HCT116 (cell line): ENCODE results near the gene ABCA6. TPM values are rescaled to one million over a fixed set of nuclear protein-coding genes. Genes with fewer than 3 reads are reported as not detected.
"Not testable (repeated sequence)": the region's sequence is repeated elsewhere in the genome, so short reads cannot be mapped to it uniquely, and the experiment has no call there.

ENCODE experiments used
- ATAC-seq: fragments of 200-7000 bp; cut with Tn5 transposase; 2 replicates; pipeline ENCODE4 v1.9.1; 2020; ENCODE audit warnings: mild to moderate bottlenecking, moderate library complexity
- BruUV-seq: library from RNA; stranded (reverse); fragments of 400-500 nt; replicated peaks from 2 replicates; lab custom pipeline; 2021; lab: Mats Ljungman, UMichigan
- CTCF ChIA-PET: fragments of 300-600 bp; sonication (Branson Sonifier 250); formaldehyde crosslinking; loops from one replicate; lab custom pipeline; 2021; ENCODE audit warnings: antibody characterized with exemption; lab: Charles Lee
- POLR2A ChIA-PET: fragments of 300-600, 350-600 bp; sonication (Branson Sonifier 250); formaldehyde crosslinking; loops from one replicate; lab custom pipeline; 2021; ENCODE audit warnings: antibody characterized with exemption; lab: Charles Lee
- RAD21 ChIA-PET, 2 experiments: fragments of 300-600 bp; sonication (Branson Sonifier 250); formaldehyde crosslinking; loops; one replicate each; lab custom pipeline; 2023; ENCODE audit warnings: low total read pairs in 2 of 2; ENCODE audit not compliant: uncharacterized antibody in 2 of 2, unreplicated experiment in 2 of 2, low non-redundant PET in 1 of 2; lab: Charles Lee
- DNase-seq: peaks from one replicate; pipeline ENCODE4 v3.0.0-alpha.2; 2010; ENCODE audit warnings: low read depth, low spot score
- H2AFZ ChIP-seq: fragments of 200-600 bp; shearing (Covaris generic), sonication (generic); 2 replicates; pipeline ENCODE4 v1.6.1; 2017; ENCODE audit warnings: low read depth, mixed run types, mixed read lengths, antibody characterized with exemption, low read length; ENCODE audit not compliant: poor library complexity, severe bottlenecking
- H3K27ac ChIP-seq: 2 replicates; pipeline ENCODE4 v1.5.1; 2012; ENCODE audit warnings: low read depth, low read length
- H3K27me3 ChIP-seq: fragments of 200-600 bp; sonication (generic); 2 replicates; pipeline ENCODE4 v1.6.1; 2016; ENCODE audit warnings: mixed run types, low read length, mixed read lengths; ENCODE audit not compliant: insufficient read depth
- H3K36me3 ChIP-seq, 2 experiments: fragments of 200-500 bp in 1 of 2; fragments of 200-600 bp in 1 of 2; sonication (Bioruptor generic) in 1 of 2; sonication (generic) in 1 of 2; 2 replicates each; pipeline versions ENCODE4 v1.5.1 to v1.6.1; 2014 to 2016; ENCODE audit warnings: low read length in 2 of 2, inconsistent platforms in 1 of 2, mixed read lengths in 1 of 2, mixed run types in 1 of 2; ENCODE audit not compliant: insufficient read depth in 2 of 2, control insufficient read depth in 1 of 2
- H3K4me1 ChIP-seq, 2 experiments: fragments of 200-600 bp in 1 of 2; sonication (generic) in 1 of 2; 2 replicates each; pipeline versions ENCODE4 v1.5.1 to v1.6.1; 2012 to 2017; ENCODE audit warnings: low read length in 2 of 2, inconsistent platforms in 1 of 2, mild to moderate bottlenecking in 1 of 2, mixed read lengths in 1 of 2, mixed run types in 1 of 2, moderate library complexity in 1 of 2; ENCODE audit not compliant: insufficient read depth in 2 of 2, control insufficient read depth in 1 of 2
- H3K4me2 ChIP-seq: fragments of 200-600 bp; sonication (generic); 2 replicates; pipeline ENCODE4 v1.6.1; 2017; ENCODE audit warnings: mixed run types, low read length, mixed read lengths
- H3K4me3 ChIP-seq, 2 experiments: fragments of 200-600 bp in 1 of 2; sonication (generic) in 1 of 2; replicated peaks in 1 of 2; 2 replicates each; pipeline ENCODE4 v1.5.1; 2011 to 2016; ENCODE audit warnings: low read length in 2 of 2, control low read depth in 1 of 2, low read depth in 1 of 2, mild to moderate bottlenecking in 1 of 2, mixed read lengths in 1 of 2, mixed run types in 1 of 2
- H3K79me2 ChIP-seq: fragments of 200-600 bp; sonication (generic); 2 replicates; pipeline ENCODE4 v1.6.1; 2017; ENCODE audit warnings: mild to moderate bottlenecking, mixed run types, low read length, moderate library complexity, mixed read lengths; ENCODE audit not compliant: insufficient read depth
- H3K9ac ChIP-seq: fragments of 200-600 bp; sonication (generic); 2 replicates; pipeline ENCODE4 v1.6.1; 2016; ENCODE audit warnings: low read length, mixed read lengths
- H3K9me2 ChIP-seq: fragments of 200-600 bp; sonication (generic), shearing (Covaris generic); 2 replicates; pipeline ENCODE4 v1.6.1; 2017; ENCODE audit warnings: mixed run types, mild to moderate bottlenecking, moderate library complexity; ENCODE audit not compliant: insufficient read depth
- H3K9me3 ChIP-seq, 2 experiments: fragments of 200-500 bp in 1 of 2; fragments of 200-600 bp in 1 of 2; sonication (Bioruptor generic) in 1 of 2; sonication (generic) in 1 of 2; 2 replicates each; pipeline ENCODE4 v1.6.1; 2014 to 2017; ENCODE audit warnings: low read length in 2 of 2, mixed read lengths in 2 of 2, inconsistent platforms in 1 of 2, low read depth in 1 of 2, mild to moderate bottlenecking in 1 of 2, mixed run types in 1 of 2, moderate library complexity in 1 of 2; ENCODE audit not compliant: control insufficient read depth in 1 of 2, insufficient read depth in 1 of 2
- H4K20me1 ChIP-seq: fragments of 200-600 bp; sonication (generic), shearing (Covaris generic); 2 replicates; pipeline ENCODE4 v1.6.1; 2017; ENCODE audit warnings: mixed run types, mild to moderate bottlenecking, moderate library complexity; ENCODE audit not compliant: insufficient read depth
- CBX3 ChIP-seq: IDR thresholded peaks from 2 replicates; pipeline ENCODE4 v1.6.1; 2012; ENCODE audit warnings: low read depth
- EGR1 ChIP-seq: IDR thresholded peaks from 2 replicates; pipeline ENCODE4 v1.6.1; 2012; ENCODE audit warnings: low read depth
- FOSL1 ChIP-seq: IDR thresholded peaks from 2 replicates; pipeline ENCODE4 v1.6.1; 2012; ENCODE audit warnings: low read depth
- SIN3A ChIP-seq: IDR thresholded peaks from 2 replicates; pipeline ENCODE4 v1.6.1; 2012; ENCODE audit warnings: low read depth
- SRF ChIP-seq: IDR thresholded peaks from 2 replicates; pipeline ENCODE4 v1.6.1; 2012; ENCODE audit warnings: low read depth
- intact Hi-C: fragments of 100-400 bp; cut with micrococcal nuclease; formaldehyde crosslinking; loops from 2 replicates; pipeline ENCODE4 v1.10.0; 2022
- total RNA-seq: library from RNA; stranded (reverse); gene quantifications from one replicate; pipeline ENCODE4 v1.2.1, GENCODE V29; 2021; ENCODE audit not compliant: unreplicated experiment

Gene ABCA6
- total RNA-seq, 1 experiment from 2014 or later, result 0.44 TPM

DNA sequence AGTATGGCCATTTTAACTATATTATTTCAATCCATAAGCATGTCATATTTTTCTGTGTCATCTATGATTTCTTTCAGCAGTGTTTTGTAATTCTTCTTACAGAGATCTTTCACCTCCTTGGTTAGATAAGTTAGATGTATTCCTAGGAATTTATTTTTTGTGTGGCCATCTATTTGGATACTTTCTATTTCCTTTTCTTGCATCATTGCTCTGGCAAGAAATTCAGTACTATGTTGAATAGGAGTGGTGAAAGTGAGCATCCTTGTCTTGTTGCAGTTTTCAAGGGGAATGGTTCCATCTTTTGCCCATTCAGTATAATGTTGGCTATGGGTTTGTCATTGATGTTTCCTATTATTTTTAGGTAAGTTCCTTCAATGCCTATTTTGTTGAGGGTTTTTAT is 65.9 kb downstream of the ABCA6 start:
- Histone ChIP-seq H3K36me3 (no peaks in the 10 kb centered on the region), H3K4me2 (no peak overlapping the region), H4K20me1 (no peaks in the 10 kb centered on the region), H3K4me1 (no peaks in the 10 kb centered on the region), H3K27me3 (no peaks in the 10 kb centered on the region), H3K27ac (no peak overlapping the region), H3K9ac (no peak overlapping the region), H3K79me2 (no peaks in the 10 kb centered on the region), H3K9me2 (no peaks in the 10 kb centered on the region), H2AFZ (no peak overlapping the region), H3K9me3 (no peaks in the 10 kb centered on the region), H3K4me3 (no peak overlapping the region)
- TF ChIP-seq CBX3, result no peak
- TF ChIP-seq SRF, result no peak
- no peak for TF ChIP-seq EGR1
- no peak for TF ChIP-seq FOSL1
- no peak for TF ChIP-seq SIN3A
- ChIA-PET RAD21 (no interaction called here), POLR2A (no interaction called here), CTCF (no interaction called here)
- DNase-seq (no peak), ATAC-seq (no peak)
- no TSS peak for BruUV-seq
- intact Hi-C loops, result no loop called here

DNA sequence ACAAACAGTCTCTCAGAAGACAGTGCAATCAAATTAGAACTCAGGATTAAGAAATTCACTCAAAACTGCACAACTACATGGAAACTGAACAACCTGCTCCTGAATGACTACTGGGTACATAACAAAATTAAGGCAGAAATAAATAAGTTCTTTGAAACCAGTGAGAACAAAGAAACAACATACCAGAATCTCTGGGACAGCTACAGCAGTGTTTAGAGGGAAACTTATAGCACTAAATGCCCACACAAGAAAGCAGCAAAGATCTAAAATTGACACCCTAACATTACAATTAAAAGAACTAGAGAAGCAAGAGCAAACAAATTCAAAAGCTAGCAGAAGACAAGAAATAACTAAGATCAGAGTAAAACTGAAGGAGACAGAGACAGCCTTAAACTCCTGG is 68.3 kb downstream of the ABCA6 start:
- RAD21 ChIA-PET, H4K20me1 ChIP-seq, H3K36me3 ChIP-seq, H3K79me2 ChIP-seq, POLR2A ChIA-PET, H3K4me3 ChIP-seq, H3K27me3 ChIP-seq, DNase-seq, intact Hi-C loops, H3K9me2 ChIP-seq, H2AFZ ChIP-seq, H3K9me3 ChIP-seq, H3K4me1 ChIP-seq, H3K27ac ChIP-seq, H3K9ac ChIP-seq, ATAC-seq, BruUV-seq, H3K4me2 ChIP-seq: not testable (repeated sequence)
- CTCF ChIA-PET, result interaction anchor here (1.0 kb wide), 1 partner anchor 12 kb away, joined by 3 read pairs; no protein-coding TSS in a partner anchor

GRCh38 chr17:69072803-69073256 is 68.9 kb downstream of the ABCA6 start:
- H3K9ac ChIP-seq, H3K4me1 ChIP-seq, H3K36me3 ChIP-seq, H3K79me2 ChIP-seq, H3K4me3 ChIP-seq, CTCF ChIA-PET, H2AFZ ChIP-seq, H3K4me2 ChIP-seq, H3K9me2 ChIP-seq, H4K20me1 ChIP-seq, H3K9me3 ChIP-seq, ATAC-seq, BruUV-seq, H3K27me3 ChIP-seq, RAD21 ChIA-PET, H3K27ac ChIP-seq, DNase-seq, intact Hi-C loops, POLR2A ChIA-PET: not testable (repeated sequence)

- POLR2A ChIA-PET, intact Hi-C loops, H3K27ac ChIP-seq, H4K20me1 ChIP-seq, H3K4me3 ChIP-seq, BruUV-seq, ATAC-seq, H3K36me3 ChIP-seq, RAD21 ChIA-PET, H3K9me3 ChIP-seq, CTCF ChIA-PET, H3K79me2 ChIP-seq, H2AFZ ChIP-seq, H3K9ac ChIP-seq, H3K4me2 ChIP-seq, H3K27me3 ChIP-seq, H3K9me2 ChIP-seq, H3K4me1 ChIP-seq, DNase-seq: not testable (repeated sequence)
Observed at GRCh38 chr17:69071233-69071586, 70.5 kb downstream of the ABCA6 start.
